ENCODE data around the gene BICD1.

DNA sequence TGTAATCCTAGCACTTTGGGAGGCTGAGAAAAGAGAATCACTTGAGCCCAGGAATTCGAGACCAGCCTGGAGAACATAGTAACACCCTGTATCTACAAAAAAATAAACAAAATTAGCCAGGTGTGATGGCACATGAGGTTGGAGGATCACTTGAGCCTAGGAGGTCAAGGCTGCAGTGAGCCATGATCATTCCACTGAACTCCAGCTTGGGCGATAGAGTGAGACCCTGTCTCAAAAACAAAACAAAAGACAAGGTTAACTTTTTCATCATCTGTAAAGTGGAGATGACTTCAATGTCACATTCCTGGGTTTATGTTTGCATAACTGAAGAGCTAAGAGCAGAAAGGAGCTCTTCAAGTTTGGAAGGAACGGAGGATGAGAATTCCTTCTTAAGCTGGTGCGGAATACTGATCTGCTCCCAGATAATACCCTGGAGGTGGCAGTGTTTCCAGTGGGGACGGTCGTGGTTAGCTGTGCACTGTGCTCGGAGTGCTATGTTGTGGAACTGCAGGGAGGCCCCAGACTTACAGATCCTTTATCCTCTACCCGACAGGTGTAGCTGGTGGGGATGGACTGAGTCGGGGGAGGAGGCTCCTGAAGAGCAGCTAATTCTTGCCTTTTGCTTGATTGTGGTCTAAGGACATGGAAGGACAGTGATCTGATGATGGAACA lies 22.5 kb upstream of the BICD1 start:
- TF ChIP-seq, protein P1, sequence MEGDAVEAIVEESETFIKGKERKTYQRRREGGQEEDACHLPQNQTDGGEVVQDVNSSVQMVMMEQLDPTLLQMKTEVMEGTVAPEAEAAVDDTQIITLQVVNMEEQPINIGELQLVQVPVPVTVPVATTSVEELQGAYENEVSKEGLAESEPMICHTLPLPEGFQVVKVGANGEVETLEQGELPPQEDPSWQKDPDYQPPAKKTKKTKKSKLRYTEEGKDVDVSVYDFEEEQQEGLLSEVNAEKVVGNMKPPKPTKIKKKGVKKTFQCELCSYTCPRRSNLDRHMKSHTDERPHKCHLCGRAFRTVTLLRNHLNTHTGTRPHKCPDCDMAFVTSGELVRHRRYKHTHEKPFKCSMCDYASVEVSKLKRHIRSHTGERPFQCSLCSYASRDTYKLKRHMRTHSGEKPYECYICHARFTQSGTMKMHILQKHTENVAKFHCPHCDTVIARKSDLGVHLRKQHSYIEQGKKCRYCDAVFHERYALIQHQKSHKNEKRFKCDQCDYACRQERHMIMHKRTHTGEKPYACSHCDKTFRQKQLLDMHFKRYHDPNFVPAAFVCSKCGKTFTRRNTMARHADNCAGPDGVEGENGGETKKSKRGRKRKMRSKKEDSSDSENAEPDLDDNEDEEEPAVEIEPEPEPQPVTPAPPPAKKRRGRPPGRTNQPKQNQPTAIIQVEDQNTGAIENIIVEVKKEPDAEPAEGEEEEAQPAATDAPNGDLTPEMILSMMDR (IDR thresholded peaks at IDR 0.05), result no peak
- TF ChIP-seq POLR2A (IDR thresholded peaks at IDR 0.05), result no peak

Measured in right lobe of liver (tissue), 4 donors.